Endometrial microvascular endothelial cells (primary cell): ENCODE results near the gene S100A5. TPM values are rescaled to one million over a fixed set of nuclear protein-coding genes. Genes with fewer than 3 reads are reported as not detected.

Experiments used
- in situ Hi-C: cut with HindIII; loops from 2 replicates; pipeline ENCODE4 v1.10.0; 2017; ENCODE audit warnings: low sequenced_read_pairs, low pct_unique_long_range_greater_than_20kb; ENCODE audit errors: inconsistent ontology term
- total RNA-seq: library from RNA; depleted of rRNA; stranded (reverse); fragments of >200 nt; gene quantifications from one replicate; pipeline ENCODE4 v1.2.3, GENCODE V29; 2015; ENCODE audit errors: inconsistent ontology term

S100A5 gene
- total RNA-seq, 1 donor from 2014 or later, result not detected

DNA sequence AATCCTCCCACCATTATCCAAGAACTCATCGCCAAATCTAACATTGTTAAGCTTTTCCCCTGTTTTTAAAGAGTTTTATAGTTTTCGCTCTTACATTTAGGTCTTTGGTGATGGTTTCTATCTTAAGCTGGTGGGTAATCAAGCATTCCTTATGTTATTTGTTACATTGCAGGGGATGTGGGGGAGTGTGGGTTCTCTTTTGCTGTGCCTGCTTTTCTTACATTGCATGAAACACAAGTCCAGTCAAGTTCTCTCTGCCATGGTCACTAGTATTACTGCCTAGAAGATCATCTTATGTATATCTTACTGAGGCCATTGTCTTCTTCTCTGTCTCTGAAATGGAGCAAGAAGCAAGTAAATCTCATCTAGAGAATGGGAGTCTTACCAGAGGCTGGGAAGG, 53.0 kb downstream of the S100A5 start:
- in situ Hi-C loops, result loop anchor here (25.0 kb wide), 1 partner anchor 125 kb away; the partner anchor contains the start of gene S100A9

Other genes with a start within 250 kb of the S100A5 start
- not detected for gene PGLYRP3, start 228.0 kb downstream of the S100A5 start, total RNA-seq
- not detected for gene PGLYRP4, start 192.1 kb downstream of the S100A5 start, total RNA-seq
- not detected for gene S100A9, start 183.1 kb downstream of the S100A5 start, total RNA-seq
- not detected for gene S100A12, start 165.3 kb downstream of the S100A5 start, total RNA-seq
- gene S100A8, start 149.9 kb downstream of the S100A5 start, total RNA-seq, result not detected
- gene S100A7A, start 124.4 kb downstream of the S100A5 start, total RNA-seq, result not detected
- not detected for gene S100A7, start 80.3 kb downstream of the S100A5 start, total RNA-seq
- 690 TPM for gene S100A6, start 4.9 kb downstream of the S100A5 start, total RNA-seq
- gene S100A4, start 4.9 kb upstream of the S100A5 start, total RNA-seq, result 9.4 TPM
- 3.7 TPM for gene S100A3, start 8.3 kb upstream of the S100A5 start, total RNA-seq
- gene S100A2, start 24.9 kb upstream of the S100A5 start, total RNA-seq, result 3.5 TPM
- gene S100A16, start 72.2 kb upstream of the S100A5 start, total RNA-seq, result 892 TPM
- gene S100A14, start 75.4 kb upstream of the S100A5 start, total RNA-seq, result not detected
- 75.1 TPM for gene S100A13, start 86.6 kb upstream of the S100A5 start, total RNA-seq
- not detected for gene S100A1, start 87.5 kb upstream of the S100A5 start, total RNA-seq
- gene CHTOP, start 93.1 kb upstream of the S100A5 start, total RNA-seq, result 28.2 TPM
- gene SNAPIN, start 117.8 kb upstream of the S100A5 start, total RNA-seq, result 68.6 TPM
- 320 TPM for gene ILF2, start 130.1 kb upstream of the S100A5 start, total RNA-seq
- gene NPR1, start 137.8 kb upstream of the S100A5 start, total RNA-seq, result 2.6 TPM
- 21.0 TPM for gene INTS3, start 187.1 kb upstream of the S100A5 start, total RNA-seq
- 18.0 TPM for gene SLC27A3, start 234.5 kb upstream of the S100A5 start, total RNA-seq